Loucy (cell line): ENCODE measurements around the gene SYT7.

Experiments
- H2AFZ ChIP-seq: fragments of 200-600 bp; sonication (generic); 2 replicates; pipeline ENCODE4 v1.6.0; 2016; ENCODE audit warnings: antibody characterized with exemption, mild to moderate bottlenecking, low read length, moderate library complexity
- H3F3A ChIP-seq: fragments of 200-600 bp; 2 replicates; pipeline ENCODE4 v1.6.0; 2016; ENCODE audit warnings: antibody characterized with exemption, low read depth, mild to moderate bottlenecking
- H3K27me3 ChIP-seq: fragments of 200-600 bp; sonication (generic); 2 replicates; pipeline ENCODE4 v1.6.1; 2014; ENCODE audit warnings: low read length, mild to moderate bottlenecking; ENCODE audit not compliant: insufficient read depth, poor library complexity, severe bottlenecking
- H3K36me3 ChIP-seq: fragments of 200-600 bp; sonication (generic); 2 replicates; pipeline ENCODE4 v1.6.1; 2016; ENCODE audit warnings: low read length; ENCODE audit not compliant: insufficient read depth
- H3K4me1 ChIP-seq: fragments of 200-600 bp; sonication (generic); 2 replicates; pipeline ENCODE4 v1.5.1; 2014; ENCODE audit warnings: low read length, mild to moderate bottlenecking; ENCODE audit not compliant: insufficient read depth, poor library complexity, severe bottlenecking
- H3K4me2 ChIP-seq: fragments of 200-600 bp; sonication (generic); 2 replicates; pipeline ENCODE4 v1.6.0; 2014; ENCODE audit warnings: antibody characterized with exemption, low read length, low read depth, mild to moderate bottlenecking; ENCODE audit not compliant: poor library complexity, severe bottlenecking
- H3K4me3 ChIP-seq: fragments of 200-600 bp; sonication (generic); 2 replicates; pipeline ENCODE4 v1.5.1; 2014; ENCODE audit warnings: low read length, mild to moderate bottlenecking, mixed read lengths; ENCODE audit not compliant: poor library complexity, severe bottlenecking
- H3K79me2 ChIP-seq: fragments of 200-600 bp; sonication (generic); 2 replicates; pipeline ENCODE4 v1.6.1; 2014; ENCODE audit warnings: low read length; ENCODE audit not compliant: insufficient read depth
- H3K9ac ChIP-seq: fragments of 200-600 bp; sonication (generic); 2 replicates; pipeline ENCODE4 v1.6.0; 2014; ENCODE audit warnings: mild to moderate bottlenecking, low read depth, low read length, moderate library complexity; ENCODE audit not compliant: poor library complexity, severe bottlenecking
- H3K9me2 ChIP-seq: fragments of 200-600 bp; sonication (generic); replicated peaks from 2 replicates; pipeline ENCODE4 v1.6.1; 2016; ENCODE audit warnings: low read depth, low read length, mixed read lengths
- H3K9me3 ChIP-seq: fragments of 200-600 bp; sonication (generic); 2 replicates; pipeline ENCODE4 v1.6.1; 2014; ENCODE audit warnings: mild to moderate bottlenecking, antibody characterized with exemption, low read length, low read depth; ENCODE audit not compliant: insufficient read depth
- H4K20me1 ChIP-seq: fragments of 200-600 bp; sonication (generic); 2 replicates; pipeline ENCODE4 v1.6.0; 2014; ENCODE audit warnings: antibody characterized with exemption, low read length, mild to moderate bottlenecking; ENCODE audit not compliant: insufficient read depth, poor library complexity, severe bottlenecking
- CTCF ChIP-seq: fragments of 200-600 bp; sonication (generic); conservative IDR thresholded peaks from 2 replicates; pipeline ENCODE4 v1.5.1; 2014; ENCODE audit warnings: mild to moderate bottlenecking, antibody characterized with exemption, low read length
- EZH2phosphoT487 ChIP-seq: fragments of 200-600 bp; IDR thresholded peaks from 2 replicates; pipeline ENCODE4 v1.6.1; 2018; ENCODE audit warnings: antibody characterized with exemption, mild to moderate bottlenecking, moderate library complexity, borderline replicate concordance

The SYT7 gene

DNA sequence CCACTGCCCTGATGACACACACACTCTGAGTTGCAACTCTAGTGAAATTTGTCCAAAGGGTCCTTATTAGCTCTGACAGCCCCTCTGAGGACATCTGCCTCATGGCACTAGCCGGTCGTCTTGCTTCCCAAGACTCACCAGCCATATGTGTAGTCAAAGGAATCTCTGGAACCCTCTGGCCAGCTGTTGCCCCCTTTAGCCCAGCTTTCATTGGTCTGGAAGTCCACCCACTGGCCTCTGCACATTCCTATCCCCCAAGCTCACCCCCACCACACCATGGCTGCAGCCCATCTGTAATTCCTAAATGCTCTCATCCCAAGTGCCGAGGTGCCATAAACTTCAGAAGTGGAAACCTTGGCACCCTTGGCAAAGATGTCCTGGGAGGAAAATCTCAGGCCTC lies 24.3 kb downstream of the SYT7 start:
- Histone ChIP-seq H3K9me3 (no peaks in the 10 kb centered on the region), H3K9ac (no peak overlapping the region), H3K79me2 (no peaks in the 10 kb centered on the region), H3K4me3 (no peak overlapping the region), H4K20me1 (no peaks in the 10 kb centered on the region), H3K4me1 (no peaks in the 10 kb centered on the region), H2AFZ (no peak overlapping the region), H3K36me3 (no peaks in the 10 kb centered on the region), H3K9me2 (no peaks in the 10 kb centered on the region), H3K27me3 (no peaks in the 10 kb centered on the region), H3F3A (no peaks in the 10 kb centered on the region), H3K4me2 (no peak overlapping the region)
- no peak for TF ChIP-seq CTCF
- TF ChIP-seq EZH2phosphoT487 = no peak

DNA sequence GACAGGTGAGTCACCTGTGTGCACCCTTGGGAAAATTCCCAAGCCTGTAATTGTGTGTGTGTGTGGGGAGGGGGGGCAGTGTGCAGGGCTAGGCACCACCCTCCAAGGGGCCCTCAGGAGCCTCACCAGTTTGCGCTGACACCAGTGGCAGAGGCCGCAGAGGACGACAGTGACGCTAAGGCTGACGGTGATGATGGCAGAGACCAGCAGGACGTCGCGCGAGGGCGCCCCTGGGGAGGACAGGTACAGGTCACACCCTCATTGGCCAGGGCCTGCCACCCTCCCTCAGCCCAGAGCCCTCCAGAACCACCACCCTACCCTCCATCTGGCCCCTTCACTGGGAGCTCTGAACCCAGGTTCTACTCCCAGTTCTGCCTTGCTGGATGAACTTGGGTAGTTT lies 24.9 kb downstream of the SYT7 start:
- Histone ChIP-seq H3K9me3 (no peaks in the 10 kb centered on the region), H3K4me3 (no peak overlapping the region), H3K36me3 (no peaks in the 10 kb centered on the region), H3K9ac (no peak overlapping the region), H3K4me1 (no peaks in the 10 kb centered on the region), H2AFZ (no peak overlapping the region), H3K9me2 (no peaks in the 10 kb centered on the region), H3F3A (no peaks in the 10 kb centered on the region), H3K79me2 (no peaks in the 10 kb centered on the region), H4K20me1 (no peaks in the 10 kb centered on the region), H3K4me2 (no peak overlapping the region), H3K27me3 (no peaks in the 10 kb centered on the region)
- no peak for TF ChIP-seq CTCF

GRCh38 chr11:61555051-61555969 lies 25.6 kb downstream of the SYT7 start:
- no peaks in the 10 kb centered on the region for H3K9me2 ChIP-seq
- no peak overlapping the region for H3K4me3 ChIP-seq
- H3K79me2 ChIP-seq = no peaks in the 10 kb centered on the region
- H3K27me3 ChIP-seq = no peaks in the 10 kb centered on the region
- no peaks in the 10 kb centered on the region for H3K36me3 ChIP-seq
- H4K20me1 ChIP-seq = no peaks in the 10 kb centered on the region
- no peak for TF ChIP-seq CTCF
- no peak for TF ChIP-seq EZH2phosphoT487
- no peak overlapping the region for H3K9ac ChIP-seq
- H2AFZ ChIP-seq = no peak overlapping the region
- no peak overlapping the region for H3K4me2 ChIP-seq
- no peaks in the 10 kb centered on the region for H3K9me3 ChIP-seq
- no peaks in the 10 kb centered on the region for H3K4me1 ChIP-seq
- H3F3A ChIP-seq = no peaks in the 10 kb centered on the region
